SK-N-SH (cell line): ENCODE measurements around the gene TTC22. TPM values are rescaled to one million over a fixed set of nuclear protein-coding genes. Genes with fewer than 3 reads are reported as not detected.

Experiments
- CTCF ChIA-PET: fragments of 300-600, 350-600 bp; formaldehyde crosslinking; extraction: SDS; loops from one replicate; lab custom pipeline; 2021; lab: Yijun Ruan, JAX
- POLR2A ChIA-PET: fragments of 350-600 bp; sonication (Branson Sonifier 250); formaldehyde crosslinking; extraction: SDS; loops from one replicate; lab custom pipeline; 2020; ENCODE audit warnings: antibody characterized with exemption, inconsistent platforms; lab: Yijun Ruan, JAX
- DNase-seq: peaks from one replicate; pipeline ENCODE4 v3.0.0; 2012
- H2AFZ ChIP-seq: fragments of 200-600 bp; sonication (generic); 2 replicates; pipeline ENCODE4 v1.8.1; 2016; ENCODE audit warnings: antibody characterized with exemption, mild to moderate bottlenecking, low read depth
- H3F3A ChIP-seq: fragments of 200-600 bp; sonication (generic); replicated peaks from 2 replicates; pipeline ENCODE3; 2016; ENCODE audit warnings: antibody characterized with exemption, mild to moderate bottlenecking; ENCODE audit not compliant: insufficient read depth
- H3K27ac ChIP-seq, 2 experiments: fragments of 200-500 bp in 1 of 2; fragments of 200-600 bp in 1 of 2; sonication (Bioruptor generic) in 1 of 2; sonication (generic), shearing (Covaris generic) in 1 of 2; 2 replicates each; pipeline versions ENCODE4 v1.5.1 to v1.6.1; 2014 to 2016; ENCODE audit warnings: low read depth in 2 of 2, inconsistent platforms in 1 of 2, low read length in 1 of 2, mild to moderate bottlenecking in 1 of 2, mixed read lengths in 1 of 2
- H3K27me3 ChIP-seq: fragments of 200-600 bp; sonication (generic), shearing (Covaris generic); 2 replicates; pipeline ENCODE4 v1.6.1; 2016; ENCODE audit warnings: mixed run types; ENCODE audit not compliant: insufficient read depth
- H3K36me3 ChIP-seq, 2 experiments: fragments of 200-500 bp in 1 of 2; fragments of 200-600 bp in 1 of 2; sonication (Bioruptor generic) in 1 of 2; sonication (generic) in 1 of 2; replicated peaks in 1 of 2; 2 replicates each; pipeline versions ENCODE3 to v1.5.1; 2014 to 2016; ENCODE audit warnings: low read length in 1 of 2, mild to moderate bottlenecking in 1 of 2; ENCODE audit not compliant: insufficient read depth in 2 of 2, control insufficient read depth in 1 of 2
- H3K4me1 ChIP-seq, 2 experiments: fragments of 200-500 bp in 1 of 2; fragments of 200-600 bp in 1 of 2; sonication (Bioruptor generic) in 1 of 2; sonication (generic), shearing (Covaris generic) in 1 of 2; 2 replicates each; pipeline versions ENCODE4 v1.5.1 to v1.6.1; 2014 to 2016; ENCODE audit warnings: low read depth in 1 of 2, low read length in 1 of 2, mixed run types in 1 of 2; ENCODE audit not compliant: insufficient read depth in 2 of 2, control insufficient read depth in 1 of 2
- H3K4me2 ChIP-seq: fragments of 200-600 bp; sonication (generic), shearing (Covaris generic); 2 replicates; pipeline ENCODE4 v1.6.1; 2017; ENCODE audit warnings: mixed run types
- H3K4me3 ChIP-seq, 2 experiments: fragments of 200-500 bp in 1 of 2; fragments of 200-600 bp in 1 of 2; sonication (Bioruptor generic) in 1 of 2; sonication (generic), shearing (Covaris generic) in 1 of 2; 2 replicates each; pipeline versions ENCODE4 v1.5.1 to v1.8.1; 2014 to 2016; ENCODE audit warnings: low read depth in 2 of 2, inconsistent platforms in 1 of 2, low read length in 1 of 2, mild to moderate bottlenecking in 1 of 2, mixed read lengths in 1 of 2, moderate library complexity in 1 of 2
- H3K79me2 ChIP-seq: fragments of 200-600 bp; sonication (generic); 2 replicates; pipeline ENCODE4 v1.8.1; 2017; ENCODE audit warnings: mild to moderate bottlenecking; ENCODE audit not compliant: insufficient read depth
- H3K9ac ChIP-seq: fragments of 200-600 bp; sonication (generic); 2 replicates; pipeline ENCODE4 v1.6.1; 2017; ENCODE audit warnings: mixed run types
- H3K9me2 ChIP-seq: fragments of 200-600 bp; sonication (generic); 2 replicates; pipeline ENCODE4 v1.6.1; 2017; ENCODE audit warnings: mixed run types
- H3K9me3 ChIP-seq: fragments of 200-600 bp; sonication (generic); 2 replicates; pipeline ENCODE4 v1.6.1; 2017; ENCODE audit warnings: mixed run types, mild to moderate bottlenecking, moderate library complexity
- H4K20me1 ChIP-seq: fragments of 200-600 bp; sonication (generic); 2 replicates; pipeline ENCODE4 v1.6.1; 2017; ENCODE audit warnings: mild to moderate bottlenecking, mixed run types; ENCODE audit not compliant: insufficient read depth
- CHD2 ChIP-seq: fragments of 150-350 bp; IDR thresholded peaks from 2 replicates; pipeline ENCODE4 v1.6.1; 2018; ENCODE audit warnings: low read length; ENCODE audit not compliant: partially characterized antibody
- EP300 ChIP-seq, 2 experiments: IDR thresholded peaks; 2 replicates each; pipeline versions ENCODE4 v1.4.0 to v1.6.1; 2012; ENCODE audit warnings: borderline replicate concordance in 1 of 2, low read depth in 1 of 2, low read length in 1 of 2
- EZH2phosphoT487 ChIP-seq: fragments of 200-600 bp; sonication (generic); IDR thresholded peaks from 2 replicates; pipeline ENCODE4 v1.6.1; 2017; ENCODE audit warnings: low read depth, mixed run types, mild to moderate bottlenecking, antibody characterized with exemption, moderate library complexity, borderline replicate concordance
- FOXJ3 ChIP-seq: sonication (generic); formaldehyde crosslinking; IDR thresholded peaks from 2 replicates; pipeline ENCODE4 v1.5.1; 2020; ENCODE audit warnings: mild to moderate bottlenecking, missing genetic modification reagents
- GATA2 ChIP-seq: sonication (generic); formaldehyde crosslinking; IDR thresholded peaks from 2 replicates; pipeline ENCODE4 v1.5.0; 2020; ENCODE audit warnings: mild to moderate bottlenecking, missing genetic modification reagents
- JUND ChIP-seq: IDR thresholded peaks from 2 replicates; pipeline ENCODE4 v1.4.0; 2012
- MXI1 ChIP-seq: IDR thresholded peaks from 2 replicates; pipeline ENCODE4 v1.6.1; 2012; ENCODE audit warnings: mild to moderate bottlenecking, low read depth, low read length, improper control_type of control experiment
- NFIC ChIP-seq: IDR thresholded peaks from 2 replicates; pipeline ENCODE4 v1.4.0; 2012; ENCODE audit warnings: borderline replicate concordance
- NRF1 ChIP-seq: IDR thresholded peaks from 2 replicates; pipeline ENCODE4 v1.6.1; 2012; ENCODE audit warnings: low read depth, mild to moderate bottlenecking, low read length
- POLR2AphosphoS5 ChIP-seq: IDR thresholded peaks from 2 replicates; pipeline ENCODE4 v1.6.1; 2012; ENCODE audit warnings: low read depth, low read length
- REST ChIP-seq: IDR thresholded peaks from 2 replicates; pipeline ENCODE4 v1.6.1; 2012; ENCODE audit warnings: mild to moderate bottlenecking, low read depth, low read length, moderate library complexity
- RFX5 ChIP-seq: IDR thresholded peaks from 2 replicates; pipeline ENCODE4 v1.6.1; 2012; ENCODE audit warnings: mild to moderate bottlenecking, improper control_type of control experiment, low read length
- SIN3A ChIP-seq: IDR thresholded peaks from 2 replicates; pipeline ENCODE4 v1.6.1; 2012; ENCODE audit warnings: low read depth, mild to moderate bottlenecking, low read length, moderate library complexity, borderline replicate concordance
- SMC3 ChIP-seq: IDR thresholded peaks from 2 replicates; pipeline ENCODE4 v1.6.1; 2012; ENCODE audit warnings: low read depth, low read length, improper control_type of control experiment
- TCF12 ChIP-seq: IDR thresholded peaks from 2 replicates; pipeline ENCODE4 v1.4.0; 2012
- YY1 ChIP-seq: IDR thresholded peaks from 2 replicates; pipeline ENCODE4 v1.4.0; 2012; ENCODE audit warnings: low read depth, mild to moderate bottlenecking
- WGBS: methylation state at CpG from one replicate; pipeline ENCODE4 v1.1.6; 2017; ENCODE audit warnings: low lambda C conversion rate; 5-methylcytosine and 5-hydroxymethylcytosine counted together
- polyA plus RNA-seq, 3 experiments: library from polyadenylated mRNA; depleted of rRNA; stranded (reverse); fragments of >200 nt; gene quantifications; 2 replicates each; pipeline ENCODE4 v1.2.3, GENCODE V29; 2012
- TF ChIP-seq, protein P1 (sequence below): IDR thresholded peaks from 2 replicates; pipeline ENCODE4 v1.4.0; 2012; ENCODE audit warnings: low read depth
- TF ChIP-seq, protein P2 (sequence below): fragments of 150-350 bp; IDR thresholded peaks from 2 replicates; pipeline ENCODE4 v1.6.1; 2016; ENCODE audit warnings: mild to moderate bottlenecking, low read depth, low read length

Gene TTC22
- polyA plus RNA-seq, 1 of the 3 experiments (the other 2 are of a cell fraction) = not detected

DNA sequence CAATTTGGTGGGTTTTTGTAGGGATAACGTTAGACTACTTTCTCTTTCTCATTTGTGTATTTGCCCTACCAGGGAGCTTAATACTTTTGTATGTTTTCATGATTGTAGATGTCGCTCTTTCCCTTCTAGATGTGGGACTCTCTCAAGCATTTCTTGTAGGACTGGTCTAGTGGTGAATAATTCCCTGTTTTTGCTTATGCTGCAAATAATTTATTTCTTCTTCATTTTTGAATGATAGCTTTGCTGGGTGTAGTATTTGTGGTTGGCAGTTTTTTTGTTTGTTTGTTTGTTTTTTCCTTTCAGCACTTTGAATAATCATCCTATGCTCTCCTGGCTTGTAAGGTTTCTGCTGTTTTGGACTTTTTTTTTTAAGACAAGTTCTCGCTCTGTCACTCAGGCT, 22.5 kb upstream of the TTC22 start:
- no peak for DNase-seq
- H3K9ac ChIP-seq = no peak overlapping the region
- ChIA-PET CTCF (no interaction called here), POLR2A (no interaction called here)
- no peak overlapping the region for H2AFZ ChIP-seq
- H4K20me1 ChIP-seq = no peaks in the 10 kb centered on the region
- WGBS = 43% methylated on average over 3 of the region's 3 CpGs
- H3K9me3 ChIP-seq = no peaks in the 10 kb centered on the region; the same call in 1 of the 2 replicates
- no peaks in the 10 kb centered on the region for H3K79me2 ChIP-seq
- TF ChIP-seq GATA2 = no peak
- TF ChIP-seq POLR2AphosphoS5 = no peak
- no peak for TF ChIP-seq NFIC
- TF ChIP-seq YY1 = no peak
- TF ChIP-seq RFX5 = no peak
- no peak for TF ChIP-seq EZH2phosphoT487
- TF ChIP-seq TCF12 = no peak
- no peak for TF ChIP-seq JUND
- TF ChIP-seq EP300 (IDR thresholded peaks at IDR 0.05; ENCODE audit: borderline replicate concordance in 1 of 2, low read depth in 1 of 2, low read length in 1 of 2) = no peak
- no peak for TF ChIP-seq CHD2
- TF ChIP-seq MXI1 = no peak
- TF ChIP-seq SMC3 = no peak
- TF ChIP-seq, protein P1, sequence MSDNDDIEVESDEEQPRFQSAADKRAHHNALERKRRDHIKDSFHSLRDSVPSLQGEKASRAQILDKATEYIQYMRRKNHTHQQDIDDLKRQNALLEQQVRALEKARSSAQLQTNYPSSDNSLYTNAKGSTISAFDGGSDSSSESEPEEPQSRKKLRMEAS = no peak
- no peak for TF ChIP-seq FOXJ3 (CRISPR knock-in tag)
- TF ChIP-seq, protein P2, sequence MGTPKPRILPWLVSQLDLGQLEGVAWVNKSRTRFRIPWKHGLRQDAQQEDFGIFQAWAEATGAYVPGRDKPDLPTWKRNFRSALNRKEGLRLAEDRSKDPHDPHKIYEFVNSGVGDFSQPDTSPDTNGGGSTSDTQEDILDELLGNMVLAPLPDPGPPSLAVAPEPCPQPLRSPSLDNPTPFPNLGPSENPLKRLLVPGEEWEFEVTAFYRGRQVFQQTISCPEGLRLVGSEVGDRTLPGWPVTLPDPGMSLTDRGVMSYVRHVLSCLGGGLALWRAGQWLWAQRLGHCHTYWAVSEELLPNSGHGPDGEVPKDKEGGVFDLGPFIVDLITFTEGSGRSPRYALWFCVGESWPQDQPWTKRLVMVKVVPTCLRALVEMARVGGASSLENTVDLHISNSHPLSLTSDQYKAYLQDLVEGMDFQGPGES = no peak
- no peak for TF ChIP-seq SIN3A
- TF ChIP-seq NRF1 = no peak
- no peak for TF ChIP-seq REST
- no peaks in the 10 kb centered on the region for H3K4me1 ChIP-seq
- no peaks in the 10 kb centered on the region; the same call in 1 of the 2 replicates for H3K27me3 ChIP-seq
- H3K4me3 ChIP-seq = no peak overlapping the region
- no peaks in the 10 kb centered on the region for H3K9me2 ChIP-seq
- no peak overlapping the region for H3K4me2 ChIP-seq
- H3K36me3 ChIP-seq = no peaks in the 10 kb centered on the region
- no peak overlapping the region for H3K27ac ChIP-seq
- H3F3A ChIP-seq = no peaks in the 10 kb centered on the region
